SK-N-SH treated with all-trans-retinoic acid at 6 μM for 48 hours (cell line): ENCODE measurements around the gene NEBL.

Experiments
- ISL1 ChIP-seq: fragments of 250-450 bp; sonication (Bioruptor Pico); IDR thresholded peaks from 2 replicates; pipeline ENCODE4 v2.1.2; 2022; ENCODE audit warnings: mild to moderate bottlenecking, moderate library complexity
- OSR1 ChIP-seq: fragments of 250-450 bp; sonication (Bioruptor Pico); IDR thresholded peaks from 2 replicates; pipeline ENCODE4 v1.8.0; 2022; ENCODE audit warnings: moderate library complexity, mild to moderate bottlenecking, inconsistent platforms
- TF ChIP-seq, protein P1 (sequence below): fragments of 250-450 bp; sonication (Bioruptor Pico); IDR thresholded peaks from 2 replicates; pipeline ENCODE4 v1.8.0; 2020; ENCODE audit warnings: mild to moderate bottlenecking, moderate library complexity, borderline replicate concordance

DNA sequence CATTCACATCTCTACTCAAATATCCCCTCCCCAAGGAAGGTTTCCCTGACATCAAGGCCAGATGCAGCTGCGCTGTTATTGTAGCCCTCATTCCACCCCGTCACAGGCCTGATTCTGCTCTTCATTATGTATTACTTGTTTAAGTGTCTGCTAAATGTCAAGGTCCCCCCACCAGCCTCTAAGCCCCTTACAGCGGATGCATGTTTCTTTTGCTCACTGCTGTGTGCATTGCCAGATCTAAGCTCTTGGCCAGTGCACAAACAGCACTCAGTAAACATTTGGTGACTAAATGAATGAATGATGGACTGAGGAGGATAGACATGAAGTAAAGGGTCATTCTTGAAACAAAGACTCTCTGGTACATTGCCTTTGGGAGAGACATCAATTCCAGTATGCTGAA, 90.6 kb downstream of the NEBL start:
- TF ChIP-seq, protein P1, sequence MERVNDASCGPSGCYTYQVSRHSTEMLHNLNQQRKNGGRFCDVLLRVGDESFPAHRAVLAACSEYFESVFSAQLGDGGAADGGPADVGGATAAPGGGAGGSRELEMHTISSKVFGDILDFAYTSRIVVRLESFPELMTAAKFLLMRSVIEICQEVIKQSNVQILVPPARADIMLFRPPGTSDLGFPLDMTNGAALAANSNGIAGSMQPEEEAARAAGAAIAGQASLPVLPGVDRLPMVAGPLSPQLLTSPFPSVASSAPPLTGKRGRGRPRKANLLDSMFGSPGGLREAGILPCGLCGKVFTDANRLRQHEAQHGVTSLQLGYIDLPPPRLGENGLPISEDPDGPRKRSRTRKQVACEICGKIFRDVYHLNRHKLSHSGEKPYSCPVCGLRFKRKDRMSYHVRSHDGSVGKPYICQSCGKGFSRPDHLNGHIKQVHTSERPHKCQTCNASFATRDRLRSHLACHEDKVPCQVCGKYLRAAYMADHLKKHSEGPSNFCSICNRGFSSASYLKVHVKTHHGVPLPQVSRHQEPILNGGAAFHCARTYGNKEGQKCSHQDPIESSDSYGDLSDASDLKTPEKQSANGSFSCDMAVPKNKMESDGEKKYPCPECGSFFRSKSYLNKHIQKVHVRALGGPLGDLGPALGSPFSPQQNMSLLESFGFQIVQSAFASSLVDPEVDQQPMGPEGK (CRISPR knock-in tag) = no peak
- no peak for TF ChIP-seq OSR1
- no peak for TF ChIP-seq ISL1 (CRISPR knock-in tag)
